D721Med (cell line): ENCODE measurements around the gene TMEM184A.

ENCODE experiments used
- DNase-seq: peaks from one replicate; pipeline ENCODE4 v3.0.0; 2011; ENCODE audit warnings: low spot score; ENCODE audit not compliant: insufficient read length
- FAIRE-seq: peaks from 2 replicates; lab custom pipeline; 2011; peaks lifted over from hg19 to GRCh38; lab: Jason Lieb, UNC
- TF ChIP-seq, protein P1 (sequence below): IDR thresholded peaks from 2 replicates; pipeline ENCODE4 v1.5.1; 2012; ENCODE audit warnings: mild to moderate bottlenecking, control low read depth; ENCODE audit not compliant: insufficient read depth; ENCODE audit errors: missing control alignments

The TMEM184A gene

DNA sequence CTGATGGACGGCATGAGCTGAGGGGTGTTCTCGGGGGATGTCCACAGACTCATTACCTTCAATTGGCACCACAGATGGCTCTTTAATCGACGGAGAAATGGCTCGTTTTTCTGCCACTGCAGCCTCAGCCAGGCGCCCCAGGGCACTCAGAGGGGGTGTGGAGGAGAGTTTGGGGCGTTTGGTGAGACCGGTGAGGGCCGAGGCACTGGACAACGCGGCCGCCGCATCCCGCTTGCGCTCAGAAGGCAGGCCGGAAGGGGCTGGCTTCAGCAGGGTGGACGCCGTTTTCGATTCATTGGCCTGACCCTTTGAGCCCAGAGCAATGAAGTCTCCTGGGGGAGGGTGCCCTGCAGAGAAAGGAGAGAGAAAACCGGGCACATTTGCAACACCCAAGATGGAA is 53.2 kb downstream of the TMEM184A start:
- TF ChIP-seq, protein P1, sequence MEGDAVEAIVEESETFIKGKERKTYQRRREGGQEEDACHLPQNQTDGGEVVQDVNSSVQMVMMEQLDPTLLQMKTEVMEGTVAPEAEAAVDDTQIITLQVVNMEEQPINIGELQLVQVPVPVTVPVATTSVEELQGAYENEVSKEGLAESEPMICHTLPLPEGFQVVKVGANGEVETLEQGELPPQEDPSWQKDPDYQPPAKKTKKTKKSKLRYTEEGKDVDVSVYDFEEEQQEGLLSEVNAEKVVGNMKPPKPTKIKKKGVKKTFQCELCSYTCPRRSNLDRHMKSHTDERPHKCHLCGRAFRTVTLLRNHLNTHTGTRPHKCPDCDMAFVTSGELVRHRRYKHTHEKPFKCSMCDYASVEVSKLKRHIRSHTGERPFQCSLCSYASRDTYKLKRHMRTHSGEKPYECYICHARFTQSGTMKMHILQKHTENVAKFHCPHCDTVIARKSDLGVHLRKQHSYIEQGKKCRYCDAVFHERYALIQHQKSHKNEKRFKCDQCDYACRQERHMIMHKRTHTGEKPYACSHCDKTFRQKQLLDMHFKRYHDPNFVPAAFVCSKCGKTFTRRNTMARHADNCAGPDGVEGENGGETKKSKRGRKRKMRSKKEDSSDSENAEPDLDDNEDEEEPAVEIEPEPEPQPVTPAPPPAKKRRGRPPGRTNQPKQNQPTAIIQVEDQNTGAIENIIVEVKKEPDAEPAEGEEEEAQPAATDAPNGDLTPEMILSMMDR = no peak
- FAIRE-seq = no peak

DNA sequence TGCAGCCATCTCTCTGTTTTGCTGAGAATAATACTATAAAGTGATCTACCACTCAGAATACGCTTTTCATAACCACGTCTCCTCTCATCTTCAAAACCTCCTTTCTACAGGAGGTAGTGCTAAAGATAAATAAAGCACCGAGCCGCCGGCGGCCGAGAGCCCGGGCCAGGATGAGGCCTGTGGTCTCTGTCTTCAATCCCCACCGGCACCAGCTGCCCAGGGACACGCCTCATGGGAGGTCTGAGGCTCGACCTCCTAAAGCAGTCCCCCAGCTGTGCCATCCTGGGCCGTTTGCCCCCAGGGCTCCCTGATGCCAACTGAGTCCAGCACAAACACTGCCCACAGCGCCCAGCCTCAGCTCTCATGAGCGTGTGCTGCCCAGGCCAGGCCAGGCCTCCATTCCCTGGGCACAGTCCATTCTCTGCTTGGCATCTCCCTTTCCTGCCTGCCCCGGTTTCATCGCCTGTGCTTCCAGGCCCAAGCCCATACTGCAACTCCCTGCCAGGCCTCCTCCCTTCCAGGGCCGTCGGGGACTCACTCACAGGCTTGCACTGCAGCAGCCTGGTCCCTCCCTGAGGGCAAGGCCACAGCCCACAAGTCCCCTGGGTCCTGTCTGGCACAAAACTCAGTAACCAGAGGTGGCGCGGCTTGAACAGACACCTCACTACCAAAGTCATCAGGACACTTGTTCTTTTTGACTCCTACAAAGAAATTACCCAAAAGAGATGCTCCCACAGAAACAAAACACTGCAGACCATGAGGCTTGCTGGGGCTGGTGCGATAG is 54.3 kb downstream of the TMEM184A start:
- FAIRE-seq = no peak
- no peak for DNase-seq
- TF ChIP-seq, protein P1 = no peak

More for the DNA sequence above, 53.2 kb downstream of the TMEM184A start:
- no peak for DNase-seq

DNA sequence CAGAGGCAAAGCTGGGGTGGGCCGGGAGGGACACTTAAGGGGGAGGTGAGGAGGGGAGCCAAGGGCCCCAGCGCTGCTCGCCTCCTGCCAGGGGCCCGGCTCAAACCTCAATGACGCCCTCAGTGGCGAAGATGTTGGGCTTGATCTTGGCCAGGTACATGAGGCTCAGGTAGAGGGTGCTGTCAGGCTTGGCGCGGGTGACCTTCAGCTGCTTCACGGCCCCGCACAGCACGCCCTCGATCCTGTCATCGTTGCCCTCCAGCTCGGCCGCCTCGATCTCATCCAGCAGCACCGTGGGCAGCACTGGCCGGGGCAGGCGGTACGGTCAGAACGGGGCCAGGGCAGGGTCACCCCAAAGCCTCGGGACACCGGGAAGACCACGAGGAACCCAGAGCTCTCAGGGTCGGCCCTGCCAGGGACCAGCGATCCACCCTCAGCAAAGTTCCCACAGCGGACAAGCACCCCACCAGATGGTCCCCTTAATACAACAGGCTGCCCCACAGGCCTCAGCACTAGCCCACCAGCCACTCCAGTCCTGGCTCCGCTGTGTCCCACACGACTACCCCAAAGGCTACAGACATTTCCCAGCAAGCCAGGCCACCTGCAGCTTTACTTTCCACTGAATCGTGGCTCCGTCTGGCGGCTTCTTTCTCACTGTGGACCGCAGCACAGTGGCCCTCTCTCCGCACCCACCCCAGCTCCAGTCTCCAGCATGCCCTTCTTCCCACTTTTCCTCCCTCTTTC is 55.8 kb downstream of the TMEM184A start:
- DNase-seq (no peak), FAIRE-seq (no peak)
- TF ChIP-seq, protein P1 = no peak

DNA sequence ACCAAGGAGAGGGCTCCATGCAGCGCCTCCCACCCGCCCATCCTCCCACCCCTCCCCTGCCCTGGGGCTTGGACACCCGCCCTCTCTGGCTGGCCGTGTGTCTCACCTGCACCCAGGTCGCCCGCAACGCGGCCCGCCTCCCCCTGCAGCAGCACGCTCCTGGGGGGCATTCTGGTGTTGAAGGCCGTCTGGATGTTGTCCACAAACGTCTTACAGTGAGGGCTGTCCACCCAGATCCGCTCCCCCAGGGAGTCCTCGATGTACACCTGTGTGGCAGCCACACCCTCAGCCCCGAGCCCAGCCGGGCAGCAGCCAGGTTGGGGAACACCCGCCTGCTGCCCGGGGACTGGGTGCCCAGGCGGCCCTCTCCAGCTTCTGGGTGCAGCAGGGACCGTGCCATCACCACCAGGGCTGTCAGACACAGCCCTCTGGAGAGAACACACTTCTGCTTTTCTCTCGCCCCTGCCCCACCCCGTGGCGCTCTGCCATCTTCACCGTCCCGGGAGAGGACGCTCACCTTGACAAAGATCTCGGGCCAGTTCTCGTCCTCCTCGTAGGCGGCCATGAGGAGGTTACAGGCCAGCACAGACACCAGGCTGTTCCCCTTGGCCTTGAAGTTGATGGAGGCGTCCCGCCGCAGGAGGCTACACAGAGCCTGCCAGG is 56.5 kb downstream of the TMEM184A start:
- FAIRE-seq = no peak
- TF ChIP-seq, protein P1 = no peak
- DNase-seq = no peak

DNA sequence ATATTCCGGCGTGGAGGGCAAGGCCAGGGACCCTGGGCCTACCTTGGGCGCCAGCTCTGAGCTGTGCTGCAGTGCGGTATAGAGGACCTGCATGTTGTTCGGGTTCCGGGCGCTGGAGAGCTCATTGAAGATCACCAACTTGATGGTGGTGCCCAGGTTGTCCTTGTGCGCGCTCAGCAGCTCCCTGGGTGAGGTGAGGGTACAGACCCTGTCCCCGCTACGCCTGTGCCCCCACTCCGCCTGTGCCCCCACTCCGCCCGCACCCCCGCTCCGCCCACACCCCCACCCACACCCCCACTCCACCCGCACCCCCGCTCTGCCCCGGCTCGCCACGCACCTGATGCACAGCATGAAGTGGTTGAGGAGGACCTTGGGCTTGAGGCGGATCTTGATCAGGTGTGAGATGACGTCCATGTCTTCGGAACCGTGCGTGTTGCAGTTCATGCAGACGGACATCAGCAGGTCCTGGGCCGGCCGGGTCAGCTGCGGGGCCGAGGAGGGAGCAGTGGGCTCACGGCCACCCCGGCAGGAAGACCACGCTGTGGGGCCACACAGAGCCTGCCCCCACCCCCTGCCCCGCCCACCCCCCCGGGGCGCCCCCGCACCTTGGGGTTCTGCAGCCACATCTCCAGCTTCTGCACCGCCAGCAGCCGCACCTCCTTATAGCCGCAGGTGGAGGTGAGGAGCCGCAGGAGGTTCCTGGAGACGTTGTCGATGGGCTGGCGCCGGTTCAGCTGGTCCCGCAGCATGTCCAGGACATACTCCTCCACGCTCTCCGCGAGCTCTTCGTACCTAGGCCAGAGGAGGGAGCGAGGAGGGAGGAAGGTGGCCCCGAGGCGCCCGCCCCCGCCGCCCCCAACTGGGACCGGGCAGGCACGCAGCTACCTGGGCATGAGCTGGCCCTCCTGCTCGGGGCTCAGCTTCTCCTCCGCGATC is 57.4 kb downstream of the TMEM184A start:
- DNase-seq (no peak), FAIRE-seq (no peak)
- TF ChIP-seq, protein P1 = no peak

DNA sequence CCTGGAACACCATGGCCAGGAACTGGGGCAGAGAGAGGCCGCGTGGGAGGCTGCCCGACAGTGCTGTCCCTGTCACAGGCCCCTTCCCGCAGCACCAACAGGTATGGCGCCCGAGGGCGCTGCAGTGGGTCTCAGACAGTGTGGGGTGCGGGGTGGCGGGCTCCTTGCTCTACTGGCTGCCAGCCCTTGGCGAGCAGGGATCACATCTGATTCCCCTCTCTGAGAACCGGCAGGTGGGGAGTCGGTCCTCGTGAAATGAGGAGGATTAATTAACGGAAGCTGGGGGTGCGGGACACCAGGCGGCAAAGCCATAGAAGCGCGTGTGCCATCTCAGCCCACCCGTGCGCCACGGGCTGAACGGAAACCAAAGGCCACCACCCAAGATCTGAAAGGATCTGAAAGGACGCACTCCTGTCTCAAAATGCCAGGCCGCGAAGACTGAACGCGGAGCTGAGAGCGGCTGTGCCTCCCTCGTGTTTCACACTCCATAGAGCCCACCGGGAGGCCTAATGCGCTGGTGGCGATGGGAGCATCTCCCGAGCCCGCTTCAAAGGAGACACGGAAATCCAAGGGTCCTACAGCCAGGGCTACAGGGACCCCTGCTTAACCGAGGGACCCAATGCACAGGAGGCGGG is 58.6 kb downstream of the TMEM184A start:
- DNase-seq (no peak), FAIRE-seq (no peak)
- TF ChIP-seq, protein P1 = no peak
